OCI-M2 (cell line): ENCODE data around the gene PSMC3IP.
"Not testable (repeated sequence)": the region's sequence is repeated elsewhere in the genome, so short reads cannot be mapped to it uniquely, and the experiment has no call there.

Source experiments
- DNase-seq: peaks from one replicate; lab custom pipeline; 2025; ENCODE audit not compliant: unreplicated experiment; lab: John Stamatoyannopoulos, UW

The PSMC3IP gene

DNA sequence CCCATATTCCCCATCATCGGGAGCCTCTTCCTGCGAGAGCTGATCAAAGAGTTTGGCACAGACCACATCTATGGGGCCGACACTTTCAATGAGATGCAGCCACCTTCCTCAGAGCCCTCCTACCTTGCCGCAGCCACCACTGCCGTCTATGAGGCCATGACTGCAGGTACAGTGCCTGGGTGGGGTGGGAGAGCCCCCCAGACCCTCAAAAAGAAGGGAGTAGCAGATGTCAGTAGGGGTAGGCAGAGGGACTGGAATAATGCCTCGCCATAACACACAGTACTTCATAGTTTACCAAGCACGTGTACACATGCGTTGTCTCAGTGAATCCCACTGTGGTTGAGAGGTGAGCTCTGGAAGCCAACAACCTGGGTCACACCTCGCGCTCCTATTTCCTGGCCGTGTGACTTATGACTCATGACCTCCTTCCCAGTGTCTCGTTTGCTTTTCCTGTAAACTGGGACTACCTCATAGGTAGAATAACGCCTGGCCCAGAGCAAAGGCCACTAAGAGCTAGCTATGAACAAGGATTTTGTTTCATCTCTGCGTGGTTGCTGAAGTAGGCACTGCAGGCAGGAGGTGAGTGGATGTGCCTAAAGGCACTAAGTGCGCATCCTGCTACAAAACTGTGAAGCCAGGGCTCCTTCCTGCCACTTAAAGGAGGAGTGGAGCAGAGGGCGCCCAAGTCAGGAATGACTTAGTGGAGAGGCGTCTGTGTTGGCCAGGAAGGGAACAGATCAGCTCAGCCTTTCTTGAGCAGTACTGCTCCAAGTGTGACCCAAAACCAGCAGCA, 36.3 kb downstream of the PSMC3IP start:
- DNase-seq = no peak

DNA sequence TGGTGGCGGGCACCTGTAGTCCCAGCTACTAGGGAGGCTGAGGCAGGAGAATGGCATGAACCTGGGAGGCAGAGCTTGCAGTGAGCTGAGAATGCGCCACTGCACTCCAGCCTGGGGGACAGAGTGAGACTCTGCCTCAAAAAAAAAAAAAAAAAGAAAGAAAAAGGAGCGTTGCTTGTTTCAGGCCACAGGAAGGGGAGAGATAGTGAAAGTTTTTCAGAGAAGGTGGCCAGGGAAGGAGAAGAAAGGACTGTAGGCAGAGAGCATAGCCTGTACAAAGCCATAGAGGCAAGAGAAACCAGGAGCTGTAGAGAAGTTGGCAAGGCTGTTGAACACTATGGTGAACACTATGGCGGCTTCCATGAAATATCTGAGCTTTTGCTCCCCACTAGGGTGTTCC, 37.0 kb downstream of the PSMC3IP start:
- not testable (repeated sequence) for DNase-seq

DNA sequence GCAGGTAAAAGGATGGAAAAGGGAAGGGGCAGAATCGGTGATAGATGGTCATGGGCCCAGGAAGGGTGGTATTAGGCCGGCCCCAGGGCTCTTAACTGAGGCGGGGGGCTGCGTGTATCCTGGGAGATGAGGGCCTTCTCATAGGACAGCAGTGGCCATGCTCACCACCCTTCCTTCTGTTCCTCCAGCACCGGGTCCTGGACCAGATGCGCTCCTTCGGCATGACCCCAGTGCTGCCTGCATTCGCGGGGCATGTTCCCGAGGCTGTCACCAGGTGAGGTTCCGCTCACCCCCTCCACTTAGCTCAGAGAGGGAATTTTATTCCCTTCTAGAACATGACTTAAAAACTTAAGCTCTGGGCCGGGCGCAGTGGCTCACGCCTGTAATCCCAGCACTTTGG, 39.0 kb downstream of the PSMC3IP start:
- DNase-seq = no peak

DNA sequence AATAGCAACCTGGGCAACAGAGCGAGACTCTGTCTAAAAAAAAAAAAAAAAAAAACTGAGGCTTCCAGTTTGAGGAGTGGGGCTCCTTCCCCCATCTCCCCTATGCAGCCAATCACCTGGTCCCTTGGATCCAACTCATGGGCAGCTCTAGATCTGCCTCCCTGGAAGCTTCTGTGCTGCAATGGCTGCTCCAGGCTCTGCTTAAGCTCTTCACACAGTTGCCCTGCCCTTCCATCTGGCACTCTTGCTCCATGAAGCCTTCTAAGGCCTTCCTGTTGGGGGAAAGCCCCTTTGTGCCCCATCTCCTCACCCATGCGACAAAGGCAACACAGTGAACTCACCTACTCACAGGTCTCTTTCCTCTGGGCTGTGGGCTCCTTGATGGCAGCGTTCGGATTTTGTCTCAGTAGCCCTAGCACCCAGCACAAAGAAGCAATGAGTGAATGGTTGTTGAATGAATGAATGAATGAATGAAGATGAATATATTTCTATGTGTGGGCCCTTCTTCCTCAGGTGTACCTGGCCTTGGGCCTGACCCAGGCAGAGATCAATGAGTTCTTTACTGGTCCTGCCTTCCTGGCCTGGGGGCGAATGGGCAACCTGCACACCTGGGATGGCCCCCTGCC, 39.6 kb downstream of the PSMC3IP start:
- no peak for DNase-seq

DNA sequence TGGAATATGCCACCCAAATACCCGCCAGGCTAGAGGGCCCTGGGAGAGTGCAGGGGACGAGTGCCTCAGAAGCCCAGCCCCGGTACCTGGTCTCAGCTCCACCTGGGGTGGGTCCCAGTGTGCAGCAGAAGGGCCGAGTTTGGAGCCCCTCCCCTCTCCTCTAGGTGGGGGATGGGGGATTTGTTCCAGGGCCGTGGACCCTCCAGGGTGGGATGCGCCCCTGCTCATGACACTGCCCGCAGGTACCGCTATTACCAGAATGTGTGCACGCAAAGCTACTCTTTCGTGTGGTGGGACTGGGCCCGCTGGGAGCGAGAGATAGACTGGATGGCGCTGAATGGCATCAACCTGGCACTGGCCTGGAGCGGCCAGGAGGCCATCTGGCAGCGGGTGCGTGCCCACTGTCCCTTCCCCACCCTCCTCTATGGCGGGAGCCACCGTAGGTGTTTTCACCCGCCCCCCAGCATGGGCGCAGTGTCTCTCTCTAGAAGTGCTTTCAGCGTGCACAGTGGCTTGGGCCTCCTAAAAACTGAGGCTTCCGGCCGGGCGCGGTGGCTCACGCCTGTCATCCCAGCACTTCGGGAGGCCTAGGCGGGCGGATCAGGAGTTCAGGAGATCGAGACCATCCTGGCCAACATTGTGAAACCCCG, 40.2 kb downstream of the PSMC3IP start:
- no peak for DNase-seq

DNA sequence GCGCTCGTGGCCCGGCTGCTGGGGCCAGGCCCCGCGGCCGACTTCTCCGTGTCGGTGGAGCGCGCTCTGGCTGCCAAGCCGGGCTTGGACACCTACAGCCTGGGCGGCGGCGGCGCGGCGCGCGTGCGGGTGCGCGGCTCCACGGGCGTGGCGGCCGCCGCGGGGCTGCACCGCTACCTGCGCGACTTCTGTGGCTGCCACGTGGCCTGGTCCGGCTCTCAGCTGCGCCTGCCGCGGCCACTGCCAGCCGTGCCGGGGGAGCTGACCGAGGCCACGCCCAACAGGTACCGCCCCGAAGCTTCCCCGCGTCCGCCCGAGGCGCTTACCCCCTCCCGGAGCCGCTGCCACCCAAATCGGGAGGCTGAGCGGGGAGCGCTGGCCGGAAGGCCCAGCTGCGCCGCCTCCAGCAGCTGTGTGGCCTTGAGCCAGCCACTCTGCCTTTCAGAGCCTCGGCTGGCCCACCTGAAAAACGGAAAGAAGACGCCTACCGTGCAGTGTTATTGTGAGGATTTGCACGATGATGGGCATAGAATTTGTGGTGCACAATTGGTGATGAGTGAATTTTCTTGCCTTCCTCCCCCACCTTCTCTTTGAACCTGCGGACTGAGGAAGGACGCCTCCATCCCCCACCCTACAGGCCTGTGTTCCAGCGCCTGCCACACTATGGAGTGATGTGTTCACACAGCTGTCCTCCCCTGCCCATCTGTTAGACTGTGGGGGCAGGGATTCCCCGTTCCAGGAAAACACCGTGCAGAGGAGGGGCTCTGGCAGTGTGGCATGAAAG, 41.0 kb downstream of the PSMC3IP start:
- no peak for DNase-seq

DNA sequence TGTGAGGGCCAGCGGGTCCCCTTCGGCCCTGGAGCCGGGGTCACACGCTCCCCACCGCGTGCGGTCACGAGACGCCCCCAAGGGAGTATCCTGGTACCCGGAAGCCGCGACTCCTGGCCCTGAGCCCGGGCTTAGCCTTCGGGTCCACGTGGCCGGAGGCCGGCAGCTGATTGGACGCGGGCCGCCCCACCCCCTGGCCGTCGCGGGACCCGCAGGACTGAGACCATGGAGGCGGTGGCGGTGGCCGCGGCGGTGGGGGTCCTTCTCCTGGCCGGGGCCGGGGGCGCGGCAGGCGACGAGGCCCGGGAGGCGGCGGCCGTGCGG, 41.5 kb downstream of the PSMC3IP start, which contains the start of gene NAGLU:
Gene NAGLU (plus strand): TSS at position 194 of the 324 bp plus-strand sequence. CDS start 32 bp downstream, at position 226.
- DNase-seq = peak; percentile 59

DNA sequence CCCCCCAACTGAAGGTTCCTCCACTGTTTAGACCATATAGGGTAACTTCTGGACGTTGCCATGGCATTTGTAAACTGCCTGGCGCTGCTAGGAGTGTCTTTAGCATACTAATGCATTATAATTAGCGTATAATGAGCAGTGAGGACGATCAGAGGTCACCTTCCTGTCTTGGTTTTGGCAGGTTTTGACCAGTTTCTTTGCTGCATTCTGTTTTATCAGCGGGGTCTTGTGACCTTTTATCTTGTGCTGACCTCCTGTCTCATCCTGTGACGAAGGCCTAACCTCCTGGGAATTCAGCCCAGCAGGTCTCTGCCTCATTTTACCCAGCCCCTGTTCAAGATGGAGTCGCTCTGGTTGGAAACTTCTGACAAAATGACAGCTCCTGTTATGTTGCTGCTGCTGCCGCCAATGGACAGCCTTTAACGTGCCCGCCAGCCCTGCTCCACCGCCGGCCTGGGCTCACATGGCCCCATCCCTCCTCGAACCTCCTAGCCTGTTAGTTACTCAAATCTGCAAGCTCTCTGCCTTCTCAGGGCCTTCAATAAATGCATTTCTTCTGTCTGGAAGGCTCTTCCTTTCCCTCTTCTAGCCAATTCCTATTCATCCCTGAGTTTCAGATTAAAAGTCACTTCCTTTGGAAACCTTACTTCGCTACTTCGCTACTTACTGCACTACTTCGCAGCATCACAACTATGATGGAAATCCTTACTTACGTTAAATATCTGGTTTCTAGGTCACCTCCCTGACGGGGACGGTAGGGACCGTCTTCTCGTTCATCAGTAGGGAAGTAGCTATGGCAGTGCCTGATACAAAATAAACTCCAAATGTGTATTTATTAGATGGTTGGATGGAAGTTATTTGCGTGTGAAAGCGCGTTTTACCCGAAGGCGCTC, 42.1 kb downstream of the PSMC3IP start:
- DNase-seq = no peak

DNA sequence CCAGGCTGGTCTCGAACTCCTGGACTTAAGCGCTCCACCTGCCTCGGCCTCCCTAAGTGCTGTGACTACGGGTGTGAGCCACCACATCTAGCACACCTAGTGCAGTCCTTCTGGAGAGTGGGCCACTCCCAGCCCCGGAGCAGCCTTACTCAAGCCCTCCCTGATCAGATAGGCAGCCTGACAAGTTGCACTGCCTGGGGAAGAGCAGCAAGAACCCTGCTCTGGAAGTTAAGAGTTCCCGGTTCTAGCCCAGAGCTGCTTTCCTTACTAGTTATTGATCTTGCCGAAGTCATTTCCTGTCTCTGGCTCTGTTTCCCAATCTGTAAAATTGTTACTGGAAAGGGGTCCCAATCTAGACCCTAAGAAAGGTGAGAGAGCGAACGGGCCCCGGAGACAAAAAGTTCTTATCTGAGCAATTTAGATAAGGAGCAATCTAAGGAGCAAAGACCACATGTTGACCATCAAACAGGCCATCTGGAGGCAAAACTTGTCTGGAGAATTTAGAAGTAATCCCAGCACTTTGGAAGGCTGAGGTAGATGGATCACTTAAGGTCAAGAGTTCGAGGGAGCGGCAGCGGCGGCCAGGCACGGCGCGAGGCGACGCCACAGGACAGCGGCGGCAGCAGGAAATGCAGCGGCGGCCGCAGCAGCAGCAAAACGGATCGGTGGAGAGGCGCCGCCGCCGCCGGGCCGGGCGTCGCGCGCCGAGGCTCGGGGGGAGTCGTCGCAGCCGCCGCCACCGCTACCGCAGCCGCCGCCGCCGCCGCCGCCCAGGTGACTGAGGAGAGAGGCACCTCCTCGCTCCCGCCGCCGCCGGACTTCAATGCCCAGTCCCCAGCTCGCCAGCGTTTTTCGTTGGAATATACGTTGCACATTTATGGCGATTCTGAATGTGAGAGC, 45.8 kb downstream of the PSMC3IP start:
- DNase-seq = no peak

DNA sequence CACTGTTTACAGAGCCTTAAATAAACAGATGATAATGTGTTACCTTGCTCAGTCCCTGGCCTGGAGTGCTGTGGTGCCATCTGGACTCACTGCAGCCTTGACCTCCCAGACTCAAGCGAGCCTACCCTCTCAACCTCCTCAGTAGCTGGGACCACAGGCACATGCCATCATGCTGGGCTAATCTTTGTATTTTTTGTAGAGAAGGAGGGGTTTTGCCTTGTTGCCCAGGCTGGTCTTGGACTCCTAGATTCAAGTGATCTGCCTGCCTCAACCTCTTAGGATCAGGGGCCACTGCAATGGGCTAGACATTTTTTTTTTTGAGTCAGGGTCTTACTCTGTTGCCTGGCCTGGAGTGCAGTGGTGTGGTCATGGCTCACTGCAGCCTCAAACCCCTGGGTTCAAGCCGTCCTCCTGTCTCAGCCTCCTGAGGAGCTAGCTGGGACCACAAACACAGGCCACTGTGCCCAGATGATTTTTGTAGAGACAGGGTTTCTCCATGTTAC, 46.5 kb downstream of the PSMC3IP start:
- no peak for DNase-seq

DNA sequence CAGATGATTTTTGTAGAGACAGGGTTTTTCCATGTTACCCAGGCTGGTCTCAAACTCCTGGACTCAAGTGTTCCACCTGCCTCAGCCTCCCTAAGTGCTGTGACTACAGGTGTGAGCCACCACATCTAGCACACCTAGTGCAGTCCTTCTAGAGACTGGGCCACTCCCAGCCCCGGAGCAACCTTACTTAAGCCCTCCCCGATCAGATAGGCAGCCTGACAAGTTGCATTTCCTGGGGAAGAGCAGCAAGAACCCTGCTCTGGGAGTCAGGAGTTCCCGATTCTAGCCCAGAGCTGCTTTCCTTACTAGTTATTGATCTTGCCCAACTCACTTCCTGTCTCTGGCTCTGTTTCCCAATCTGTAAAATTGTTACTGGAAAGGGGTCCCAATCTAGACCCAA, 48.5 kb downstream of the PSMC3IP start:
- no peak for DNase-seq

DNA sequence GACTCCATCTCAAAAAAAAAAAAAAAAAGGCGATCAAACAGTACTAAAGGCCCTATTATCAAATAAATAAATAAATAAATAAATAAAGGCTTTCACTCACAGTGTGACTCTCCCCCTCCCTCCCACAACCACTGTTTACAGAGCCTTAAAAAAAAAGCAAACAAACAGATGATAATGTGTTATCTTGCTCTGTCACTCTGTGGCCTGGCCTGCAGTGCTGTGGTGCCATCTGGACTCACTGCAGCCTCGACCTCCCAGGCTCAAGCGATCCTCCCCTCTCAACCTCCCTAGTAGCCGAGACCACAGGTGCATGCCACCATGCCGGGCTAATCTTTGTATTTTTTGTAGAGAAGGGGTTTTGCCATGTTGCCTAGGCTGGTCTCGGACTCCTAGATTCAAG, 49.6 kb downstream of the PSMC3IP start:
- DNase-seq = no peak

DNA sequence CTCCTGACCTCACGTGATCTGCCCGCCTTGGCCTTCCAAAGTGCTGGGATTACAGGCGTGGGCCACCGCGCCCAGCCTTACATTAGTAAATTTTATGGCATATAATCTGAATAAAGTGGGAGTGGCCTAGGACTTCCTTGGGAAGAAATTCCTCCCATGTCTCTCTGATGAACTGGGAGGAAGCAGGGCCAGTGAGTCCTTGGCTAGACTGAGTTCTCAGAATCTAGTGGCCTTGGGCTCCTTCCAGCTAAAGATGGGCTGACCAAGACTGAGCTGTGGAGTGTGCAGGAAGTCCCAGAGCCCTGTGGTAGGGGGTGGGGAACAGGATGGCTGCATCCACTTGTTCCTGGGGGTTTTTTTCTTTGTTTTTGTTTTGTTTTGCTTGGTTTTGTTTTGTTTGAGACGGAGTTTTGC, 51.5 kb downstream of the PSMC3IP start:
- no peak for DNase-seq

DNA sequence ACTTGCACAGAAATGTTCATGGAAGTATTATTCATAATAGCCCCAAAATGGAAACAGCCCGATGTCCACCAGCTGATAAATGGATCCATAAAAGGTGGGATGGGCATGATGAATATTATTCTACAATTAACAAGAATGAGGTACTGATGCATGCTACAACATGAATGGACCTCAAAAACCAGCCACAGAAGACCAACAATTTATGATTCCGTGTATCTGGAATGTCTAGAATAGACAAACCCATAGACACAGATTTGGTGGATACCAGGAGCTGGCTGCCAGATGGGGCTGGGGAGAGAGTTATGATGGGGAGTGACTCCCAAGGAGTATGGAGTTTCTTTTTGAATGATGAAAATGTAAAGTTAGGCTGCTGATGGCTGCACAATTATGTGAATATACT, 52.3 kb downstream of the PSMC3IP start:
- no peak for DNase-seq

DNA sequence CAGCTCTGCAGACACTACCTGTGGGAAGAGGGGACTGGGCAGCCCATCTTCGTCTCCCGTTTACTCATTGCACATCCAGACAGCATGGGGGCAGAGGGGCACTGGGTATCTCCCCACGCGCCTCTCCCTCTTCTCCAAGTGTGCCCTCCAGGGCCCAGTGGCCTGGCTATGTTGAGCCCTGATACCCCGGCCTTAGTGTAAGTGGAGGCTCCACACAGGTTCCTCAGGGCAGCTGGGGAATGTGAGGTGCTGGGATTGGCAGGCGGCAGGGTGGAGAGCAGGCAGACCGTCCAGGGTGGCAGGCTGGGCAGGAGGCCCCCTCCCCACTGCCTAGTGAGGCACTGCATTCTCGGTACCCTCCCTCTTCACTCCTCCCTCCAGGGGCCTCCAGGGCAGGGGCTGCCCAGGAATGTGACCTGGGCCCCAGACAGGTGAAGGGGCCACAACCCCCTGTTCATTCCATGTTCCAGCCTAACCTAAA, 54.7 kb downstream of the PSMC3IP start:
- DNase-seq = no peak
